GM23248 (cell line): ENCODE data around the gene NALCN. TPM values are rescaled to one million over a fixed set of nuclear protein-coding genes. Genes with fewer than 3 reads are reported as not detected.
A peak's percentile ranks its signal among the peaks of the same experiment; 100 is the strongest.

Experiments
- DNase-seq: peaks from one replicate; pipeline ENCODE4 v3.0.0-alpha.2; 2015
- H2AFZ ChIP-seq: fragments of 200-600 bp; sonication (generic); 2 replicates; pipeline ENCODE4 v1.6.1; 2016; ENCODE audit warnings: antibody characterized with exemption
- H3F3A ChIP-seq: fragments of 200-600 bp; sonication (generic); 2 replicates; pipeline ENCODE4 v1.6.1; 2016; ENCODE audit warnings: mild to moderate bottlenecking, antibody characterized with exemption, mixed run types; ENCODE audit not compliant: insufficient read depth
- H3K27ac ChIP-seq: fragments of 200-600 bp; sonication (generic); 2 replicates; pipeline ENCODE4 v1.5.1; 2016; ENCODE audit warnings: mild to moderate bottlenecking
- H3K27me3 ChIP-seq: fragments of 200-600 bp; sonication (generic); replicated peaks from 2 replicates; pipeline ENCODE4 v1.6.1; 2016; ENCODE audit warnings: mild to moderate bottlenecking; ENCODE audit not compliant: insufficient read depth
- H3K36me3 ChIP-seq: fragments of 200-600 bp; sonication (generic); 2 replicates; pipeline ENCODE4 v1.6.1; 2016; ENCODE audit warnings: low read depth, mild to moderate bottlenecking
- H3K4me1 ChIP-seq: fragments of 200-600 bp; sonication (generic); 2 replicates; pipeline ENCODE4 v1.6.1; 2016; ENCODE audit warnings: mild to moderate bottlenecking; ENCODE audit not compliant: insufficient read depth
- H3K4me2 ChIP-seq: fragments of 200-600 bp; sonication (generic); one replicate; pipeline ENCODE4 v1.6.1; 2016; ENCODE audit warnings: mild to moderate bottlenecking; ENCODE audit not compliant: unreplicated experiment
- H3K4me3 ChIP-seq: fragments of 200-600 bp; sonication (generic); 2 replicates; pipeline ENCODE4 v1.5.1; 2016; ENCODE audit warnings: mild to moderate bottlenecking
- H3K79me2 ChIP-seq: fragments of 200-600 bp; sonication (generic); 2 replicates; pipeline ENCODE4 v1.6.1; 2016; ENCODE audit warnings: mild to moderate bottlenecking; ENCODE audit not compliant: insufficient read depth
- H3K9ac ChIP-seq: fragments of 200-600 bp; sonication (generic); 2 replicates; pipeline ENCODE4 v1.6.1; 2016; ENCODE audit warnings: mild to moderate bottlenecking
- H3K9me2 ChIP-seq: fragments of 200-600 bp; sonication (generic); 2 replicates; pipeline ENCODE4 v1.6.1; 2016; ENCODE audit warnings: mixed run types, mild to moderate bottlenecking, moderate library complexity; ENCODE audit not compliant: insufficient read depth
- H3K9me3 ChIP-seq: fragments of 200-600 bp; sonication (generic); one replicate; pipeline ENCODE4 v1.6.1; 2017; ENCODE audit warnings: low read depth
- H4K20me1 ChIP-seq: fragments of 200-600 bp; sonication (generic); 2 replicates; pipeline ENCODE4 v1.6.0; 2016; ENCODE audit not compliant: insufficient read depth
- EZH2 ChIP-seq: fragments of 200-600 bp; sonication (generic); IDR thresholded peaks from 2 replicates; pipeline ENCODE4 v1.6.1; 2018; ENCODE audit warnings: antibody characterized with exemption, mild to moderate bottlenecking; ENCODE audit not compliant: insufficient read depth, poor library complexity, severe bottlenecking
- EZH2phosphoT487 ChIP-seq: fragments of 200-600 bp; sonication (generic); IDR thresholded peaks from 2 replicates; pipeline ENCODE4 v1.6.1; 2018; ENCODE audit warnings: antibody characterized with exemption, moderate library complexity, mild to moderate bottlenecking, low read depth; ENCODE audit not compliant: insufficient read depth
- WGBS, 2 experiments: methylation state at CpG; one replicate each; pipeline ENCODE4 v1.1.6; 2015 to 2017; ENCODE audit warnings: low lambda C conversion rate in 2 of 2, low coverage in 1 of 2; ENCODE audit errors: missing lambda C conversion rate in 2 of 2; 5-methylcytosine and 5-hydroxymethylcytosine counted together
- in situ Hi-C: fragments of 300-500 bp; cut with MboI; formaldehyde crosslinking; loops from 2 replicates; pipeline ENCODE4 v1.15.0; 2020
- polyA plus RNA-seq: library from polyadenylated mRNA; unstranded; fragments of >200 nt; fragmentation: Nextera tagmentation; extraction: Ambion mirVana; gene quantifications from 2 replicates; pipeline ENCODE4 v1.2.1, GENCODE V29; 2016
- total RNA-seq: library from RNA; depleted of rRNA; stranded (reverse); fragments of >200 nt; shearing (Covaris generic); gene quantifications from 2 replicates; pipeline ENCODE4 v1.2.3, GENCODE V29; 2014

Gene NALCN
- total and polyA plus RNA-seq, 2 experiments from 2014 or later, result 3.1 to 3.6 TPM

DNA sequence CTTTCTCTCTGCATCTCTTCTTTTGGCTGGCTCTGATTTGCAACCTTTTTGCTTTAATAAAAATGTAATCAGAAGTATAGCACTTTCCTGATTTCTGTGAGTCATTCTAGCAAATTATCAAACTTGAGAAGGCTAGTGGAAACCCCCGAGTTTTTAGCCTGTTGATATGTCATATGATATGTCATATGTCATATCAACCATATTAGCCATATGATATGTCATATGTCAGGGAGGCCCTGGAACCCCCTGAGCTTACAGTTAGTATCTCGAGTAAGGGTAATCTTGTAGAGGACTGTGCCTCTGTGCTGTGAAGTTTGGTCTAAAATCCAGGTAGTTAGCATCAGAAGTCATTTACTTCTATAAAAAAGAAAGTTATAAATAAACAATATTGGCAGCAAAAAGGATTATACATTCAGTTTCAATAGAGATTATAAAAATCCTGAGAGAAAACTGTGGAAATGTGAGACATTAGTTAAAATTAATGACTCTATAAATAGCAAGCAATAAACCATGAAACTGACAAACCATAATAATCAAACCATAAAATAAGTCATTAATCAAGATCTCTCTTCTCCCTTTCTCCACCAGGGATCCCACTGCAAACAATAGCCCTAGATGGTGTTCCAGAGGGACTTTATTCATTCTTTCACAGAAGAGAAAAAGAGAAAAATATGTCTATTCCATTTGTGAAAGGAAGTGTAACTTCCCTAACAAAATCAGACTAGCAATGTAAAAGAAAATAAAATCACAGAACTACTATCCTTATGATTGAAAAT lies 167.4 kb downstream of the NALCN start:
- Histone ChIP-seq H3K27ac (no peak overlapping the region), H3K9ac (no peak overlapping the region), H2AFZ (no peak overlapping the region), H3K9me2 (no peaks in the 10 kb centered on the region), H3K27me3 (no peaks in the 10 kb centered on the region), H3K4me1 (no peaks in the 10 kb centered on the region), H3K4me2 (no peak overlapping the region), H4K20me1 (no peaks in the 10 kb centered on the region), H3K4me3 (no peak overlapping the region), H3K36me3 (no peaks in the 10 kb centered on the region), H3F3A (no peaks in the 10 kb centered on the region), H3K79me2 (no peaks in the 10 kb centered on the region), H3K9me3 (peaks cover 7% of the 10 kb centered on the region)
- WGBS, 2 experiments, result 46 to 67% methylated on average over 2 of the region's 2 CpGs
- TF ChIP-seq EZH2phosphoT487 (no peak), EZH2 (no peak)
- in situ Hi-C loops, result no loop called here
- no peak for DNase-seq

DNA sequence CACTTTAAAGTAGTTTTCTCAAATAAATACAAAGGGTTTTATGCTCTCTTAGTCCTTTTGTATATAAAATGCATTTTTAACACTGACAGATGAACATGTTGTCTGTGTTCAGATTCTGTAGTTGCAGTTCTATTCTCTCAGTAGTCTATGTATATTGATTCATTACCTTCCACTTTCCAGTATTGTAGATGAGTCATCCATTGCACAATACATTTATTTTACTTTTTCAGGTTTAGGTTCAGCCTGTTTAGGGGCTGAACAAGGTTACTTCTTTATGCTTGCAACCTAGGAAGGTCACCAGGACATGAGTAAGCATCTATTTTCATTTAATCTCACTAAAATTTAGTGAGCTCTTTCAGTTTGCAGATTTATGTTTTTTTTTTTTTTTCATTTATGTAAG lies 173.6 kb downstream of the NALCN start:
- TF ChIP-seq EZH2phosphoT487 (no peak), EZH2 (no peak)
- Histone ChIP-seq H3K9me3 (no peaks in the 10 kb centered on the region), H3K4me2 (no peak overlapping the region), H3K9ac (no peak overlapping the region), H3K79me2 (no peaks in the 10 kb centered on the region), H3K27me3 (no peaks in the 10 kb centered on the region), H3K27ac (no peak overlapping the region), H3K9me2 (no peaks in the 10 kb centered on the region), H3K36me3 (no peaks in the 10 kb centered on the region), H2AFZ (no peak overlapping the region), H3F3A (no peaks in the 10 kb centered on the region), H3K4me1 (no peaks in the 10 kb centered on the region), H3K4me3 (no peak overlapping the region), H4K20me1 (no peaks in the 10 kb centered on the region)
- in situ Hi-C loops, result no loop called here
- DNase-seq, result no peak

GRCh38 chr13:101238555-101238954 lies 177.8 kb downstream of the NALCN start:
- Histone ChIP-seq H3K4me1 (no peaks in the 10 kb centered on the region), H3K4me2 (no peak overlapping the region), H3K4me3 (no peak overlapping the region), H2AFZ (no peak overlapping the region), H3K9ac (no peak overlapping the region), H3K9me3 (no peaks in the 10 kb centered on the region), H3K9me2 (no peaks in the 10 kb centered on the region), H3K79me2 (no peaks in the 10 kb centered on the region), H4K20me1 (no peaks in the 10 kb centered on the region), H3K27ac (no peak overlapping the region), H3K27me3 (no peaks in the 10 kb centered on the region), H3F3A (no peaks in the 10 kb centered on the region), H3K36me3 (no peaks in the 10 kb centered on the region)
- DNase-seq, result no peak
- in situ Hi-C loops, result no loop called here
- TF ChIP-seq EZH2 (no peak), EZH2phosphoT487 (no peak)

- no peak for TF ChIP-seq EZH2
- TF ChIP-seq EZH2phosphoT487, result no peak
- in situ Hi-C loops, result no loop called here
Measured at GRCh38 chr13:101231751-101232428, 184.4 kb downstream of the NALCN start.

More at GRCh38 chr13:101231751-101232428, 184.4 kb downstream of the NALCN start:
- no peaks in the 10 kb centered on the region for H3K9me3 ChIP-seq
- peak overlapping the region; percentile 59; the same call in 1 of the 2 replicates for H2AFZ ChIP-seq
- H3F3A ChIP-seq, result no peaks in the 10 kb centered on the region
- H3K9ac ChIP-seq, result no peak overlapping the region
- H3K9me2 ChIP-seq, result no peaks in the 10 kb centered on the region
- H3K36me3 ChIP-seq, result no peaks in the 10 kb centered on the region
- H3K27me3 ChIP-seq, result no peaks in the 10 kb centered on the region
- peak; percentile 71 for DNase-seq
- H4K20me1 ChIP-seq, result no peaks in the 10 kb centered on the region
- no peak overlapping the region for H3K4me3 ChIP-seq
- H3K79me2 ChIP-seq, result no peaks in the 10 kb centered on the region
- no peak overlapping the region for H3K4me2 ChIP-seq
- no peak overlapping the region for H3K27ac ChIP-seq
- no peaks in the 10 kb centered on the region; the same call in 1 of the 2 replicates for H3K4me1 ChIP-seq
- 50 to 51% methylated on average over 5 of the region's 5 CpGs for WGBS, 2 experiments
